Measurements from ENCODE around the gene IL1RAPL1.
A peak's percentile ranks its signal among the peaks of the same experiment; 100 is the strongest.

IL1RAPL1 gene

DNA sequence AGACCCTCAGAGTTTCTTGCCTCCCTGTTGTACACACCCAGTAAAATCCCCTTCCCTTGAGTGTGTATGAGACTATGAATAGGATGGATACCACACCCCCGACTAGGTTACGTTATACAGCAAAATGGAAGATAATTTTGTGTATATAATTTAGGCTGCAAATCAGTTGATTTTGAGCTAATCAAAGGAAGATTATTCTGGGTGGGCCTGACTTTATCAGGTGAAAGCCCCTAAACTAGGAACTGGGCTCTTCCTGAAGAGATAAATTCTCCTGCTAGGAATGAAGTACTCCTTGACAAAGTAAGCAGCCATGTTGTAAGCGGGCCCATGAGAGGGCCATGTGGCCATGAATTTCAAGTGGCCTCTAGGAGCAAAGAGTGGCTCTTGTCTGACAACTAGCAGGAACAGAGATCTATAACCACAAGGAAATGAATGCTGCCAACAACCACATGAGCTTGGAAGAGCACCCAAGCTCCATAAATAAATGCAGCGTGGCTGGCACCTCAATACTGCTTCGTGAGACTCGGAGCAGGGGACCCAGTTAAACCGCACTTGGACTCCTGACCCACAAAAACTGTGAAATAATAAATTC, 646.4 kb downstream of the IL1RAPL1 start:
- H3K4me3 ChIP-seq (ENCODE audit: control insufficient read depth in 1 of 7, extremely low read depth in 1 of 7, insufficient read depth in 4 of 7, low read depth in 2 of 7, low read length in 6 of 7): peak overlapping the region in 1 of 7 experiments; percentile 38
- no peak overlapping the region for H3K27ac ChIP-seq (ENCODE audit: insufficient read depth in 1 of 2, low read depth in 1 of 2, low read length in 2 of 2, poor library complexity in 1 of 2, severe bottlenecking in 2 of 2)
- peaks cover 0 to 6% (median 0%) of the 10 kb centered on the region in 4 experiments for H3K4me1 ChIP-seq (ENCODE audit: control extremely low read depth in 1 of 4, control insufficient read depth in 4 of 4, insufficient read depth in 4 of 4, low read length in 3 of 4)
- no peaks in the 10 kb centered on the region for H3K9me3 ChIP-seq (ENCODE audit: control extremely low read depth in 1 of 5, control insufficient read depth in 4 of 5, insufficient read depth in 2 of 5, low read depth in 1 of 5, low read length in 4 of 5)
- 25% methylated on average over 2 of the region's 7 CpGs for WGBS (ENCODE audit: insufficient coverage)
- ChIA-PET CTCF (no interaction called here), POLR2A (no interaction called here)
- DNase-seq: peak in 1 of 3 donors; percentile 38
- H3K27me3 ChIP-seq (replicated peaks in 2 of 5; ENCODE audit: control insufficient read depth in 4 of 5, insufficient read depth in 5 of 5, low read length in 4 of 5): peaks cover 0 to 6% (median 0%) of the 10 kb centered on the region in 5 experiments
- H3K36me3 ChIP-seq (ENCODE audit: control insufficient read depth in 4 of 4, insufficient read depth in 4 of 4, low read length in 3 of 4): no peaks in the 10 kb centered on the region

DNA sequence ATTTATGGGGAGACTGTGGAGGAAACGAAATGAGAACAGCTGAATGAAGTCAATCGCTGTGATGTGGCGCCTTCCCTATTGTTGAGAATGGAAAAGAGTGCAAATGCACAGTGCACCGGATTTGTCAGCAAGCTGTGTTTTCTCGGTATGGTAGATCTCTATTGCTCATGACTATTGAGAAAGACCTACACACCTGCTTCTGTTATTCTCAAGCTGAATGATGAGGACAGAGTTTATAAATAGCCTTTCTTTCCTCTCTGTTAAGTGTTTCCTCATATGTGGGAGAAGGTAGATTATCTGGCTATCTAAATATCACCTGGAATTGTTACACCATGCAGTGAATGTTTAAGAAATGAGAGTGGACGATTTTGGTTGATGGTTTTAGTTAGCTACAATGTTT, 650.7 kb downstream of the IL1RAPL1 start:
- H3K36me3 ChIP-seq (ENCODE audit: control insufficient read depth in 4 of 4, insufficient read depth in 4 of 4, low read length in 3 of 4): no peaks in the 10 kb centered on the region
- H3K9me3 ChIP-seq (ENCODE audit: control extremely low read depth in 1 of 5, control insufficient read depth in 4 of 5, insufficient read depth in 2 of 5, low read depth in 1 of 5, low read length in 4 of 5): no peaks in the 10 kb centered on the region
- POLR2A ChIA-PET: no interaction called here
- peaks cover 0 to 6% (median 0%) of the 10 kb centered on the region in 4 experiments for H3K4me1 ChIP-seq (ENCODE audit: control extremely low read depth in 1 of 4, control insufficient read depth in 4 of 4, insufficient read depth in 4 of 4, low read length in 3 of 4)
- WGBS (ENCODE audit: insufficient coverage): 85% methylated on average over 3 of the region's 6 CpGs
- H3K4me3 ChIP-seq (ENCODE audit: control insufficient read depth in 1 of 7, extremely low read depth in 1 of 7, insufficient read depth in 4 of 7, low read depth in 2 of 7, low read length in 6 of 7): no peak overlapping the region
- CTCF ChIA-PET: no interaction called here
- H3K27ac ChIP-seq (ENCODE audit: insufficient read depth in 1 of 2, low read depth in 1 of 2, low read length in 2 of 2, poor library complexity in 1 of 2, severe bottlenecking in 2 of 2): no peak overlapping the region
- DNase-seq: no peak
- no peaks in the 10 kb centered on the region for H3K27me3 ChIP-seq (replicated peaks in 2 of 5; ENCODE audit: control insufficient read depth in 4 of 5, insufficient read depth in 5 of 5, low read length in 4 of 5)

DNA sequence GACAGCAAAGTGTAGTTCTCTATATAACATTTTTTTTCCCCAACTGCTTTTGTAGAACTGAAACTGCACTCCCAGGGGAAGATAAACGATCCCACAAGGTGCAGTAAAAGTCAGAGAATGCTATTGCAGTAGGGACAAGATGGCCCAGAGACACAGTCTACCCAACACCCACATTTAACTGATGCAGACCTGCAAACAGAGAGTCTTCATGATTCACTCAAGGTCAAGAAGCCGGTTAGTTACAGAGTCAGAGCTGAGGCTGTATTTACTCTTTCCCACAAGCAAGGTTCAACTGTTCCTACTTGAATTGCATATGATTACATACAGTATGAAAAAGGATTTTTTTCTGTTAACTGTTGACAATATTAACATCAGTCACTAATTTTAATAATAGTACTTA, 654.6 kb downstream of the IL1RAPL1 start:
- H3K9me3 ChIP-seq (ENCODE audit: control extremely low read depth in 1 of 5, control insufficient read depth in 4 of 5, insufficient read depth in 2 of 5, low read depth in 1 of 5, low read length in 4 of 5): no peaks in the 10 kb centered on the region
- DNase-seq: no peak
- WGBS (ENCODE audit: insufficient coverage): no CpG with 5 or more reads among the region's 2 CpGs
- no peaks in the 10 kb centered on the region for H3K4me1 ChIP-seq (ENCODE audit: control extremely low read depth in 1 of 4, control insufficient read depth in 4 of 4, insufficient read depth in 4 of 4, low read length in 3 of 4)
- no peaks in the 10 kb centered on the region for H3K27me3 ChIP-seq (replicated peaks in 2 of 5; ENCODE audit: control insufficient read depth in 4 of 5, insufficient read depth in 5 of 5, low read length in 4 of 5)
- CTCF ChIA-PET: no interaction called here
- POLR2A ChIA-PET: no interaction called here
- no peak overlapping the region for H3K4me3 ChIP-seq (ENCODE audit: control insufficient read depth in 1 of 7, extremely low read depth in 1 of 7, insufficient read depth in 4 of 7, low read depth in 2 of 7, low read length in 6 of 7)
- no peaks in the 10 kb centered on the region for H3K36me3 ChIP-seq (ENCODE audit: control insufficient read depth in 4 of 4, insufficient read depth in 4 of 4, low read length in 3 of 4)
- no peak overlapping the region for H3K27ac ChIP-seq (ENCODE audit: insufficient read depth in 1 of 2, low read depth in 1 of 2, low read length in 2 of 2, poor library complexity in 1 of 2, severe bottlenecking in 2 of 2)

DNA sequence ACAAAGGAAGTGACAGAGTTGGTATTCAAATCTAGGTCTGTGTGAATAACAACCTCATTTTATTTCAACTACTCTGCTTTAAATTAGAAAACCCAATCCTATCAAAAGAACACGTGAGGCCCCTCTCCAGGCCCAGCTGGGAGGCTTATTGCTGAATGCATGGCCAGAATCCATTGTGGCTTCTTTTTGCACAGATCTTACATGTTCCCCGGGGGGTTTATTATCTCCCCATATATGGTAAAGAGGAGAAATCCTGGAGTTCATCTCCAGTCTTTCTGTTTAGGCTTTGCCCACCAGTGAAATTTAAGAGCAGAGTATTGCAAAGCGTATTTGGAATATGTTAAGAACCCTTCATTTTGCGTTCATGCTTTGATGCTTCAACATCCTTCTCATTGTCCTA, 655.6 kb downstream of the IL1RAPL1 start:
- Histone ChIP-seq H3K9me3 (ENCODE audit: control extremely low read depth in 1 of 5, control insufficient read depth in 4 of 5, insufficient read depth in 2 of 5, low read depth in 1 of 5, low read length in 4 of 5) (no peaks in the 10 kb centered on the region), H3K27me3 (replicated peaks in 2 of 5; ENCODE audit: control insufficient read depth in 4 of 5, insufficient read depth in 5 of 5, low read length in 4 of 5) (no peaks in the 10 kb centered on the region), H3K4me3 (ENCODE audit: control insufficient read depth in 1 of 7, extremely low read depth in 1 of 7, insufficient read depth in 4 of 7, low read depth in 2 of 7, low read length in 6 of 7) (no peak overlapping the region), H3K27ac (ENCODE audit: insufficient read depth in 1 of 2, low read depth in 1 of 2, low read length in 2 of 2, poor library complexity in 1 of 2, severe bottlenecking in 2 of 2) (no peak overlapping the region), H3K36me3 (ENCODE audit: control insufficient read depth in 4 of 4, insufficient read depth in 4 of 4, low read length in 3 of 4) (no peaks in the 10 kb centered on the region), H3K4me1 (ENCODE audit: control extremely low read depth in 1 of 4, control insufficient read depth in 4 of 4, insufficient read depth in 4 of 4, low read length in 3 of 4) (no peaks in the 10 kb centered on the region)
- POLR2A ChIA-PET: no interaction called here
- CTCF ChIA-PET: no interaction called here
- WGBS (ENCODE audit: insufficient coverage): 73% methylated on average over 2 of the region's 4 CpGs
- no peak for DNase-seq

DNA sequence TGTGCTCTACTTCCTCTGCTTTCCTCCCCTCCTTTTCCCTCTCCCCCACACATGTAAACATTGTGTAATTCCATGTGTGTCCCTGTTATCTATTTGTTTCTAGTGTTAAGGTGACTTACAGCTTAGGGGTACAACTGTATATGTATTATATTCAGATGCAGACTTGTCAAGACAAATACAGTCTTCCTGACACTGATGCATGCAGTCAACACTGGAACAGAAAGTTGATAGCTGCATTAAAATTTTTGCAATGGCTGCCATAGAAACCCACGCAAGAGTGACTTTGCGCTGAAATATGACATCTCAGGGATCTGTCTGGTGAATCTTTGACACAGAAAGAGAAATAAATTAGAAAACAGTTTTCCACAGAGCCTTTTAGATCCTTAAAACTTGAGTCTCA, 656.7 kb downstream of the IL1RAPL1 start:
- POLR2A ChIA-PET: no interaction called here
- Histone ChIP-seq H3K27ac (ENCODE audit: insufficient read depth in 1 of 2, low read depth in 1 of 2, low read length in 2 of 2, poor library complexity in 1 of 2, severe bottlenecking in 2 of 2) (no peak overlapping the region), H3K27me3 (replicated peaks in 2 of 5; ENCODE audit: control insufficient read depth in 4 of 5, insufficient read depth in 5 of 5, low read length in 4 of 5) (no peaks in the 10 kb centered on the region), H3K36me3 (ENCODE audit: control insufficient read depth in 4 of 4, insufficient read depth in 4 of 4, low read length in 3 of 4) (no peaks in the 10 kb centered on the region), H3K9me3 (ENCODE audit: control extremely low read depth in 1 of 5, control insufficient read depth in 4 of 5, insufficient read depth in 2 of 5, low read depth in 1 of 5, low read length in 4 of 5) (no peaks in the 10 kb centered on the region), H3K4me1 (ENCODE audit: control extremely low read depth in 1 of 4, control insufficient read depth in 4 of 4, insufficient read depth in 4 of 4, low read length in 3 of 4) (no peaks in the 10 kb centered on the region), H3K4me3 (ENCODE audit: control insufficient read depth in 1 of 7, extremely low read depth in 1 of 7, insufficient read depth in 4 of 7, low read depth in 2 of 7, low read length in 6 of 7) (no peak overlapping the region)
- CTCF ChIA-PET: no interaction called here
- WGBS (ENCODE audit: insufficient coverage): 88% methylated on average over 2 of the region's 2 CpGs
- no peak for DNase-seq

DNA sequence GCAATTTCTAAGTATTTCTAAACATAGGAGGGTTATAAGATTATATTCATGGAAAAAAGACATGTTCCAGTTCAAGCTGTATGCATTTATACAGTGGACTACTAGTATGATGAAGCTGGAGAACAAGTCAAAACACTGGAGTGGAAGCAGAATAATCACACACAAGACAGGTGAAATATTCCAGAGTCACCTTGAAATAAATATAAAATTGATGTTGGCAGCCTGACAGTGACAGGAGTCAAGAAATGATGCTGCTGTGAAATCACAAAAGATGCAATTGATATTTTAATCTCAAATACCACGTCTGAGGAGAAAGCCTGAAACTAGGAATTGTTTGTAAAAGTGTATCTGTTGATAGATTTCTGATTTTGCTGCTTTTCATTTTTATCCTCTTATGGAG, 667.3 kb downstream of the IL1RAPL1 start:
- no peak for DNase-seq
- ChIA-PET POLR2A (no interaction called here), CTCF (no interaction called here)
- no peak overlapping the region for H3K4me3 ChIP-seq (ENCODE audit: control insufficient read depth in 1 of 7, extremely low read depth in 1 of 7, insufficient read depth in 4 of 7, low read depth in 2 of 7, low read length in 6 of 7)
- H3K27ac ChIP-seq (ENCODE audit: insufficient read depth in 1 of 2, low read depth in 1 of 2, low read length in 2 of 2, poor library complexity in 1 of 2, severe bottlenecking in 2 of 2): no peak overlapping the region
- H3K9me3 ChIP-seq (ENCODE audit: control extremely low read depth in 1 of 5, control insufficient read depth in 4 of 5, insufficient read depth in 2 of 5, low read depth in 1 of 5, low read length in 4 of 5): peaks cover 0 to 1% (median 0%) of the 10 kb centered on the region in 5 experiments
- no peaks in the 10 kb centered on the region for H3K36me3 ChIP-seq (ENCODE audit: control insufficient read depth in 4 of 4, insufficient read depth in 4 of 4, low read length in 3 of 4)
- no peaks in the 10 kb centered on the region for H3K4me1 ChIP-seq (ENCODE audit: control extremely low read depth in 1 of 4, control insufficient read depth in 4 of 4, insufficient read depth in 4 of 4, low read length in 3 of 4)
- no CpG with 5 or more reads among the region's 1 CpG for WGBS (ENCODE audit: insufficient coverage)
- no peaks in the 10 kb centered on the region for H3K27me3 ChIP-seq (replicated peaks in 2 of 5; ENCODE audit: control insufficient read depth in 4 of 5, insufficient read depth in 5 of 5, low read length in 4 of 5)

DNA sequence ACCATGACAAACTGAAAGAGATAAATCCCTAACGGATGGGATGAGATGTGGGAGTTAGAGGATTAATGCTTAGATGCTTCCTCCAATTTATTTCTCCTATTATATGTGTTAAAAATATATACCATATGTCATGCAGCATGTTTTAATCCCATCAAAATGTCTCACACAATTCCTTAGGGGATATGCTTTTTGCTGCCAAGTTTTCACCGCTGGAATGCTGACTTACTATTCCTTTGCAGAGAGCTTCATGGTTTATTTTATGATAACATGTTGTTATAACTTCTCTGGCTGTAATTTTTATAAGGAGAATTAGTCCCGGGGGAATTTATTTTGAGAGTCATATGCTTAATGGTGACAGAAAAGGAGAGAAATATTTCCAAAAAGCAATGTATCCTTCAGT, 670.3 kb downstream of the IL1RAPL1 start:
- H3K27ac ChIP-seq (ENCODE audit: insufficient read depth in 1 of 2, low read depth in 1 of 2, low read length in 2 of 2, poor library complexity in 1 of 2, severe bottlenecking in 2 of 2): no peak overlapping the region
- ChIA-PET CTCF (no interaction called here), POLR2A (no interaction called here)
- no peak overlapping the region for H3K4me3 ChIP-seq (ENCODE audit: control insufficient read depth in 1 of 7, extremely low read depth in 1 of 7, insufficient read depth in 4 of 7, low read depth in 2 of 7, low read length in 6 of 7)
- no peaks in the 10 kb centered on the region for H3K36me3 ChIP-seq (ENCODE audit: control insufficient read depth in 4 of 4, insufficient read depth in 4 of 4, low read length in 3 of 4)
- H3K4me1 ChIP-seq (ENCODE audit: control extremely low read depth in 1 of 4, control insufficient read depth in 4 of 4, insufficient read depth in 4 of 4, low read length in 3 of 4): no peaks in the 10 kb centered on the region
- no peaks in the 10 kb centered on the region for H3K9me3 ChIP-seq (ENCODE audit: control extremely low read depth in 1 of 5, control insufficient read depth in 4 of 5, insufficient read depth in 2 of 5, low read depth in 1 of 5, low read length in 4 of 5)
- H3K27me3 ChIP-seq (replicated peaks in 2 of 5; ENCODE audit: control insufficient read depth in 4 of 5, insufficient read depth in 5 of 5, low read length in 4 of 5): no peaks in the 10 kb centered on the region
- DNase-seq: no peak
- WGBS (ENCODE audit: insufficient coverage): no CpG with 5 or more reads among the region's 3 CpGs
